Tibial nerve (tissue), 4 donors: ENCODE data around the gene TMEM63C. TPM values are rescaled to one million over a fixed set of nuclear protein-coding genes. Genes with fewer than 3 reads are reported as not detected.

Experiments
- DNase-seq, 2 donors: peaks; one replicate each; pipeline ENCODE4 v3.0.0-alpha.2; 2019; ENCODE audit warnings: low spot score in 2 of 2
- H3K27ac ChIP-seq, 4 donors: fragments of 200-600 bp; sonication (generic) in 3 of 4; one replicate each; pipeline ENCODE4 v1.5.1; 2017 to 2019; ENCODE audit warnings: mild to moderate bottlenecking in 1 of 4
- H3K27me3 ChIP-seq, 2 donors: fragments of 200-600 bp; sonication (generic) in 1 of 2; one replicate each; pipeline versions ENCODE4 v1.5.1 to v1.6.0; 2017 to 2019
- H3K36me3 ChIP-seq, 3 donors: fragments of 200-600 bp; sonication (generic); one replicate each; pipeline ENCODE4 v1.5.1; 2018 to 2019
- H3K4me1 ChIP-seq, 4 donors: fragments of 200-600 bp; sonication (generic) in 3 of 4; one replicate each; pipeline ENCODE4 v1.5.1; 2017 to 2019
- H3K4me3 ChIP-seq, 4 donors: fragments of 200-600 bp; sonication (generic) in 3 of 4; one replicate each; pipeline ENCODE4 v1.5.1; 2017 to 2019; ENCODE audit warnings: mild to moderate bottlenecking in 1 of 4, moderate library complexity in 1 of 4
- H3K9me3 ChIP-seq, 4 donors: fragments of 200-600 bp; sonication (generic) in 3 of 4; one replicate each; pipeline ENCODE4 v1.5.1; 2017 to 2019
- CTCF ChIP-seq, 5 experiments: fragments of 200-600 bp in 3 of 5; fragments of 450-650 bp in 2 of 5; sonication (generic) in 3 of 5; IDR thresholded peaks; one replicate each; pipeline ENCODE4 v1.5.1; 2016 to 2019; ENCODE audit warnings: antibody characterized with exemption in 5 of 5, mild to moderate bottlenecking in 3 of 5, moderate library complexity in 2 of 5
- EP300 ChIP-seq, 2 donors: sonication (generic); formaldehyde crosslinking; IDR thresholded peaks; one replicate each; pipeline ENCODE4 v1.6.1; 2017; ENCODE audit warnings: antibody characterized with exemption in 2 of 2, mild to moderate bottlenecking in 1 of 2
- POLR2A ChIP-seq, 2 donors: fragments of 450-650 bp; IDR thresholded peaks; one replicate each; pipeline ENCODE4 v1.6.1; 2017; ENCODE audit warnings: antibody characterized with exemption in 2 of 2, mild to moderate bottlenecking in 2 of 2, moderate library complexity in 2 of 2
- whole genome bisulfite sequencing, 2 donors: methylation state at CpG; one replicate each; pipeline ENCODE4 v1.1.5; 2018; 5-methylcytosine and 5-hydroxymethylcytosine counted together
- total RNA-seq, 4 donors: library from RNA; depleted of rRNA; stranded (reverse); fragments of >200 nt; gene quantifications; one replicate each; pipeline ENCODE4 v1.1.0, GENCODE V29; 2016

TMEM63C gene
- total RNA-seq, 4 donors from 2014 or later = not detected

- Histone ChIP-seq H3K36me3 (no peaks in the 10 kb centered on the region), H3K4me3 (no peak overlapping the region), H3K27me3 (no peaks in the 10 kb centered on the region), H3K27ac (no peak overlapping the region), H3K4me1 (no peaks in the 10 kb centered on the region), H3K9me3 (no peaks in the 10 kb centered on the region)
- WGBS, 2 donors = 47 to 55% methylated on average over 11 to 17 of the region's 24 CpGs
- no peak for TF ChIP-seq CTCF (IDR thresholded peaks at IDR 0.05)
- TF ChIP-seq EP300 (IDR thresholded peaks at IDR 0.05) = no peak
- no peak for TF ChIP-seq POLR2A (IDR thresholded peaks at IDR 0.05)
- no peak for DNase-seq
Observed at GRCh38 chr14:77220246-77221017, 38.8 kb downstream of the TMEM63C start.

- 62 to 68% methylated on average over 16 to 17 of the region's 23 CpGs for WGBS, 2 donors
- no peaks in the 10 kb centered on the region for H3K9me3 ChIP-seq
- no peak for DNase-seq
- H3K4me3 ChIP-seq = no peak overlapping the region
- H3K4me1 ChIP-seq = no peaks in the 10 kb centered on the region
- no peaks in the 10 kb centered on the region for H3K36me3 ChIP-seq
- H3K27ac ChIP-seq = no peak overlapping the region
- H3K27me3 ChIP-seq = no peaks in the 10 kb centered on the region
- TF ChIP-seq POLR2A (IDR thresholded peaks at IDR 0.05) (no peak), EP300 (IDR thresholded peaks at IDR 0.05) (no peak), CTCF (IDR thresholded peaks at IDR 0.05) (no peak)
Observed at GRCh38 chr14:77221241-77221871, 39.8 kb downstream of the TMEM63C start.

GRCh38 chr14:77222546-77223225 lies 41.1 kb downstream of the TMEM63C start:
- H3K27ac ChIP-seq = no peak overlapping the region
- no peaks in the 10 kb centered on the region for H3K4me1 ChIP-seq
- no peak for DNase-seq
- TF ChIP-seq CTCF (IDR thresholded peaks at IDR 0.05) (no peak), POLR2A (IDR thresholded peaks at IDR 0.05) (no peak), EP300 (IDR thresholded peaks at IDR 0.05) (no peak)
- H3K4me3 ChIP-seq = no peak overlapping the region
- H3K36me3 ChIP-seq = no peaks in the 10 kb centered on the region
- WGBS, 2 donors = 34 to 50% methylated on average over 10 of the region's 10 CpGs
- no peaks in the 10 kb centered on the region for H3K9me3 ChIP-seq
- H3K27me3 ChIP-seq = no peaks in the 10 kb centered on the region

- DNase-seq = no peak
- no peaks in the 10 kb centered on the region for H3K27me3 ChIP-seq
- H3K36me3 ChIP-seq = no peaks in the 10 kb centered on the region
- H3K9me3 ChIP-seq = no peaks in the 10 kb centered on the region
- H3K27ac ChIP-seq = no peak overlapping the region
- no peak for TF ChIP-seq EP300 (IDR thresholded peaks at IDR 0.05)
- no peak for TF ChIP-seq POLR2A (IDR thresholded peaks at IDR 0.05)
- no peak for TF ChIP-seq CTCF (IDR thresholded peaks at IDR 0.05)
- H3K4me1 ChIP-seq = no peaks in the 10 kb centered on the region
- H3K4me3 ChIP-seq = no peak overlapping the region
- WGBS, 2 donors = 48 to 49% methylated on average over 4 of the region's 4 CpGs
Observed at GRCh38 chr14:77224212-77224611, 42.6 kb downstream of the TMEM63C start.

- WGBS, 2 donors = 63 to 76% methylated on average over 12 of the region's 12 CpGs
- H3K27me3 ChIP-seq = no peaks in the 10 kb centered on the region
- TF ChIP-seq POLR2A (IDR thresholded peaks at IDR 0.05) (no peak), EP300 (IDR thresholded peaks at IDR 0.05) (no peak), CTCF (IDR thresholded peaks at IDR 0.05) (no peak)
Observed at GRCh38 chr14:77225254-77225653, 43.7 kb downstream of the TMEM63C start.

More at GRCh38 chr14:77225254-77225653, 43.7 kb downstream of the TMEM63C start:
- Histone ChIP-seq H3K9me3 (no peaks in the 10 kb centered on the region), H3K36me3 (no peaks in the 10 kb centered on the region), H3K27ac (no peak overlapping the region), H3K4me3 (no peak overlapping the region), H3K4me1 (no peaks in the 10 kb centered on the region)
- DNase-seq = no peak
